Measurements from ENCODE around the gene RHOF. TPM values are rescaled to one million over a fixed set of nuclear protein-coding genes. Genes with fewer than 3 reads are reported as not detected.
A peak's percentile ranks its signal among the peaks of the same experiment; 100 is the strongest.

Gene RHOF
- total RNA-seq, 1 experiment from 2014 or later: 232 TPM

DNA sequence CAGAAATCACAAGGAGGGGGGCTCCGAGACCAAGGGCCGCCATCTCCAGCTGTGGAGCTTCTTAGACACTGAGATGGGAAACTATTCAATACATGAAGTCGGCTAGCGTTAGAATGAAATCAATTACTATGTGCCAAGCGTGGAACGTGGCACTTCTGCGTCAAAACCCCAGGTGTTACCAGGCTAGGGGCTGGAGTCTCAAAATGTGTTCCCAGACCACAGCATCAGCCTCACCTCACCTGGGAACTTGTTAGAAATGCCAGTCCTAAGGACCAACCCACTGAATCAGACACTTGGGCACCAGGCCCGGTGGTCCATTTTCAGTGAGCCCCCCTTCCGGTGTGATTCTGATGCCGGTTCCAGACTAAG, 5.3 kb upstream of the RHOF start:
- Histone ChIP-seq H2AFZ (ENCODE audit: low read length) (no peak overlapping the region), H3K4me2 (ENCODE audit: low read length) (peak overlapping the region; percentile 93), H3K4me3 (ENCODE audit: low read length) (peak overlapping the region; percentile 67), H4K20me1 (ENCODE audit: low read length) (no peaks in the 10 kb centered on the region), H3K36me3 (ENCODE audit: low read depth, low read length) (no peaks in the 10 kb centered on the region), H3K27me3 (ENCODE audit: low read length) (no peaks in the 10 kb centered on the region), H3K9me2 (replicated peaks; ENCODE audit: low read length) (no peaks in the 10 kb centered on the region), H3K9ac (ENCODE audit: low read length) (peak overlapping the region; percentile 58), H3K27ac (ENCODE audit: low read length) (peak overlapping the region; percentile 99), H3K79me2 (ENCODE audit: low read length) (peaks cover 67% of the 10 kb centered on the region), H3K9me3 (ENCODE audit: low read length) (no peaks in the 10 kb centered on the region), H3F3A (ENCODE audit: low read length, unreplicated experiment) (no peaks in the 10 kb centered on the region), H3K4me1 (ENCODE audit: insufficient read depth, low read length) (peaks cover 68% of the 10 kb centered on the region)
- TF ChIP-seq EZH2 (IDR thresholded peaks at IDR 0.05; ENCODE audit: low read length, unreplicated experiment) (no peak), EZH2phosphoT487 (IDR thresholded peaks at IDR 0.05; ENCODE audit: borderline replicate concordance, low read length) (no peak)
- TF ChIP-seq, protein P1, sequence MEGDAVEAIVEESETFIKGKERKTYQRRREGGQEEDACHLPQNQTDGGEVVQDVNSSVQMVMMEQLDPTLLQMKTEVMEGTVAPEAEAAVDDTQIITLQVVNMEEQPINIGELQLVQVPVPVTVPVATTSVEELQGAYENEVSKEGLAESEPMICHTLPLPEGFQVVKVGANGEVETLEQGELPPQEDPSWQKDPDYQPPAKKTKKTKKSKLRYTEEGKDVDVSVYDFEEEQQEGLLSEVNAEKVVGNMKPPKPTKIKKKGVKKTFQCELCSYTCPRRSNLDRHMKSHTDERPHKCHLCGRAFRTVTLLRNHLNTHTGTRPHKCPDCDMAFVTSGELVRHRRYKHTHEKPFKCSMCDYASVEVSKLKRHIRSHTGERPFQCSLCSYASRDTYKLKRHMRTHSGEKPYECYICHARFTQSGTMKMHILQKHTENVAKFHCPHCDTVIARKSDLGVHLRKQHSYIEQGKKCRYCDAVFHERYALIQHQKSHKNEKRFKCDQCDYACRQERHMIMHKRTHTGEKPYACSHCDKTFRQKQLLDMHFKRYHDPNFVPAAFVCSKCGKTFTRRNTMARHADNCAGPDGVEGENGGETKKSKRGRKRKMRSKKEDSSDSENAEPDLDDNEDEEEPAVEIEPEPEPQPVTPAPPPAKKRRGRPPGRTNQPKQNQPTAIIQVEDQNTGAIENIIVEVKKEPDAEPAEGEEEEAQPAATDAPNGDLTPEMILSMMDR (conservative IDR thresholded peaks at IDR 0.05; ENCODE audit: low read depth, low read length): no peak
- ATAC-seq (no peak), DNase-seq (no peak)
- intact Hi-C loops (cut with micrococcal nuclease): loop anchor here (10.0 kb wide), 1 partner anchor 226 kb away; the partner anchor contains the start of gene BCL7A
- ChIA-PET POLR2A (ENCODE audit: unreplicated experiment) (no interaction called here), CTCF (interaction anchor here (1.0 kb wide), 1 partner anchor 13 kb away, joined by 6 read pairs; no protein-coding TSS in a partner anchor)
- no TSS peak for BruUV-seq (replicated peaks)

DNA sequence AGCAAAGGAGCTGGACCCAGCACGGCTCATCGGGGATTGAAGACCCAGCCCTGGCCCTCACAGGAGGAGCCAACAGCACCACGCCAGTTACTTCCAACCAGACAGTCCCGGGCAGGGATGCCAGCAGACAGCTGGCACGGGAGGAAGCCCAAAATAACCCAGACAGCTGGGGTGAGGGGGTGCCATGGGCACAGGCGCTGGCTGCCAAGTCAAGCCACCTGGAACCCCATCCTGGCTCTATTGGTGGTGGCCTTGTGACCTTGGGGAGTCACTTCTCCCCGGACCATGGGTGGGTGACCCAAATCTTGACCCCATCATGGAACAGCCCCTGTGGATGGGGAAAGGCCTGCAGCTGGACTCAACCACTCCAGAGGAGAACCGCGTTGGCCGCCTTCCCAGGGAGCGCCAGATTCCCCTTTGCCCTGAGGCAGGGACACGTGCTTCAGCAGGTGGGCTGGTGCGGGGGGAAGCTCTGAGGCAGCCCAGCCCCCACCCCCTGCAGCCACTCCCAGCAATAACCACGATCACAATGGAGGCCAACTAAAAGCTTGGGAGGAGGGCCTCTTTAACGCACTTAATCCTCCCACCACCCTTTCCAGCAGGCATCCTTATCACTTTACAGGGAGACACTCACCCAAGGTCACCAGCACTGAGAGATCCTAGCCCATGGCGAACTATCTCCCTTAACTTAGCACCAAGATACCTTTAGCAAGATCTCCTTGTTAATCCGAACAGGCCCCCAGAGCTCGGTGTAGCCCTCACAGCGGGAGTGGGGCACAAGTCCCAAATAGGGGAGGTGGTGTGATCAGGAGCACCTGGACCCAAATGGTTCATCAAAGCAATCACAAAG, 4.7 kb upstream of the RHOF start:
- Histone ChIP-seq H3K9me2 (replicated peaks; ENCODE audit: low read length) (no peaks in the 10 kb centered on the region), H2AFZ (ENCODE audit: low read length) (no peak overlapping the region), H3K36me3 (ENCODE audit: low read depth, low read length) (no peaks in the 10 kb centered on the region), H3K79me2 (ENCODE audit: low read length) (peaks cover 67% of the 10 kb centered on the region), H3K9me3 (ENCODE audit: low read length) (no peaks in the 10 kb centered on the region), H3F3A (ENCODE audit: low read length, unreplicated experiment) (no peaks in the 10 kb centered on the region), H3K4me2 (ENCODE audit: low read length) (peak overlapping the region; percentile 93), H3K9ac (ENCODE audit: low read length) (peak overlapping the region; percentile 58), H3K4me1 (ENCODE audit: insufficient read depth, low read length) (peaks cover 68% of the 10 kb centered on the region), H4K20me1 (ENCODE audit: low read length) (no peaks in the 10 kb centered on the region), H3K27ac (ENCODE audit: low read length) (peak overlapping the region; percentile 99), H3K27me3 (ENCODE audit: low read length) (no peaks in the 10 kb centered on the region), H3K4me3 (ENCODE audit: low read length) (peak overlapping the region; percentile 67)
- intact Hi-C loops (cut with micrococcal nuclease): loop anchor here (1.0 to 10.0 kb wide), 2 partner anchors 90 to 227 kb away; partner anchors contain the start of genes BCL7A and PSMD9
- peak; percentile 62 for DNase-seq
- no peak for ATAC-seq
- POLR2A ChIA-PET (ENCODE audit: unreplicated experiment): no interaction called here
- TF ChIP-seq, protein P1 (conservative IDR thresholded peaks at IDR 0.05; ENCODE audit: low read depth, low read length): no peak
- no peak for TF ChIP-seq EZH2 (IDR thresholded peaks at IDR 0.05; ENCODE audit: low read length, unreplicated experiment)
- TF ChIP-seq EZH2phosphoT487 (IDR thresholded peaks at IDR 0.05; ENCODE audit: borderline replicate concordance, low read length): no peak
- CTCF ChIA-PET: interaction anchor here (1.0 kb wide), 1 partner anchor 14 kb away, joined by 6 read pairs; no protein-coding TSS in a partner anchor
- BruUV-seq (replicated peaks): no TSS peak

Data from PC-3 (cell line).